Ovary (tissue), 9 donors: ENCODE data around the gene ZNF358. TPM values are rescaled to one million over a fixed set of nuclear protein-coding genes. Genes with fewer than 3 reads are reported as not detected.
A peak's percentile ranks its signal among the peaks of the same experiment; 100 is the strongest.

Source experiments
- DNase-seq, 5 donors: peaks; one replicate each; pipeline ENCODE4 v3.0.0-alpha.2; 2019 to 2020
- H3K27ac ChIP-seq, 2 donors: fragments of 200-600 bp; one replicate each; pipeline versions ENCODE4 v1.5.1 to v1.8.0; 2019 to 2022
- H3K27me3 ChIP-seq: fragments of 200-600 bp; one replicate; pipeline ENCODE4 v1.8.0; 2022
- H3K36me3 ChIP-seq: fragments of 200-600 bp; sonication (generic); one replicate; pipeline ENCODE4 v1.5.1; 2019
- H3K4me1 ChIP-seq: one replicate; pipeline ENCODE4 v1.8.1; 2013; ENCODE audit warnings: mild to moderate bottlenecking, moderate library complexity; ENCODE audit not compliant: insufficient read depth
- H3K4me3 ChIP-seq: fragments of 200-600 bp; sonication (generic); one replicate; pipeline ENCODE4 v1.5.1; 2017
- H3K9me3 ChIP-seq, 2 donors: fragments of 200-600 bp in 1 of 2; sonication (generic) in 1 of 2; one replicate each; pipeline versions ENCODE4 v1.5.1 to v1.8.1; 2013 to 2019; ENCODE audit warnings: mild to moderate bottlenecking in 1 of 2, moderate library complexity in 1 of 2
- EP300 ChIP-seq: sonication (generic); formaldehyde crosslinking; IDR thresholded peaks from one replicate; pipeline ENCODE4 v1.6.1; 2017; ENCODE audit warnings: antibody characterized with exemption
- POLR2A ChIP-seq: fragments of 450-650 bp; IDR thresholded peaks from one replicate; pipeline ENCODE4 v1.6.1; 2017; ENCODE audit warnings: antibody characterized with exemption, mild to moderate bottlenecking, moderate library complexity
- WGBS, 3 donors: extraction: QIAGEN DNeasy Blood & Tissue Kit in 1 of 3; methylation state at CpG; one replicate each; pipeline versions ENCODE4 v1.1.5 to v1.1.7; 2013 to 2017; 5-methylcytosine and 5-hydroxymethylcytosine counted together
- intact Hi-C, 4 donors: fragments of 100-400 bp; cut with DNase I; formaldehyde crosslinking; loops; one replicate each; pipeline versions ENCODE4 v1.11.0 to v1.15.1; 2022 to 2023
- polyA plus RNA-seq, 2 donors: library from polyadenylated mRNA; stranded (reverse); fragments of 200-250 nt in 1 of 2; fragments of 350-450 nt in 1 of 2; fragmentation: Illumina TruSeq in 1 of 2; extraction: RNeasy Lipid Tissue Mini Kit (QIAGEN cat#74804) in 1 of 2; gene quantifications; one replicate each; pipeline ENCODE4 v1.2.3, GENCODE V29; 2013 to 2014
- total RNA-seq, 7 donors: library from RNA; depleted of rRNA in 2 of 7; stranded (reverse); fragments of >200 nt in 2 of 7; fragmentation: NEBNext Ultra II Directional in 3 of 7; extraction: Animal tissue kit (Norgen Biotek cat#: 25700) in 3 of 7; gene quantifications; one replicate each; pipeline versions ENCODE4 v1.1.0 to v1.2.4, GENCODE V29; 2016 to 2023
- TF ChIP-seq, protein P1 (sequence below), 3 donors: fragments of 450-650 bp in 2 of 3; fragments of 200-600 bp in 1 of 3; IDR thresholded peaks; one replicate each; pipeline versions ENCODE4 v1.5.1 to v1.8.0; 2016 to 2022; ENCODE audit warnings: antibody characterized with exemption in 3 of 3, mild to moderate bottlenecking in 1 of 3
- donor health status: DM: no; HTN: no; CAD: no; lungs with moderate emphysema.
- donor health status: DM: no; HTN: no; CAD: no.
- donor health status: Bipolar disorder and iron deficiency.
- donor health status: DM: yes; HTN: yes; CAD: no.
- donor health status: DM: no; HTN: no; CAD: no.
- donor health status: DM: yes; HTN: yes; CAD: no.

The ZNF358 gene
- total and polyA plus RNA-seq, 9 donors = 9.2 to 112 (median 88.2) TPM

- Histone ChIP-seq H3K4me1 (peaks cover 6% of the 10 kb centered on the region), H3K9me3 (no peaks in the 10 kb centered on the region), H3K27me3 (no peaks in the 10 kb centered on the region), H3K27ac (no peak overlapping the region), H3K4me3 (no peak overlapping the region), H3K36me3 (no peaks in the 10 kb centered on the region)
- no peak for DNase-seq
- WGBS, 3 donors = 36 to 63% (median 59%) methylated on average over 2 of the region's 2 CpGs
- intact Hi-C loops = no loop called here
- TF ChIP-seq EP300 (no peak), POLR2A (no peak)
- TF ChIP-seq, protein P1, sequence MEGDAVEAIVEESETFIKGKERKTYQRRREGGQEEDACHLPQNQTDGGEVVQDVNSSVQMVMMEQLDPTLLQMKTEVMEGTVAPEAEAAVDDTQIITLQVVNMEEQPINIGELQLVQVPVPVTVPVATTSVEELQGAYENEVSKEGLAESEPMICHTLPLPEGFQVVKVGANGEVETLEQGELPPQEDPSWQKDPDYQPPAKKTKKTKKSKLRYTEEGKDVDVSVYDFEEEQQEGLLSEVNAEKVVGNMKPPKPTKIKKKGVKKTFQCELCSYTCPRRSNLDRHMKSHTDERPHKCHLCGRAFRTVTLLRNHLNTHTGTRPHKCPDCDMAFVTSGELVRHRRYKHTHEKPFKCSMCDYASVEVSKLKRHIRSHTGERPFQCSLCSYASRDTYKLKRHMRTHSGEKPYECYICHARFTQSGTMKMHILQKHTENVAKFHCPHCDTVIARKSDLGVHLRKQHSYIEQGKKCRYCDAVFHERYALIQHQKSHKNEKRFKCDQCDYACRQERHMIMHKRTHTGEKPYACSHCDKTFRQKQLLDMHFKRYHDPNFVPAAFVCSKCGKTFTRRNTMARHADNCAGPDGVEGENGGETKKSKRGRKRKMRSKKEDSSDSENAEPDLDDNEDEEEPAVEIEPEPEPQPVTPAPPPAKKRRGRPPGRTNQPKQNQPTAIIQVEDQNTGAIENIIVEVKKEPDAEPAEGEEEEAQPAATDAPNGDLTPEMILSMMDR (IDR thresholded peaks at IDR 0.05) = no peak
These were observed 13.4 kb upstream of the ZNF358 start for GRCh38 chr19:7502552-7502951.

DNA sequence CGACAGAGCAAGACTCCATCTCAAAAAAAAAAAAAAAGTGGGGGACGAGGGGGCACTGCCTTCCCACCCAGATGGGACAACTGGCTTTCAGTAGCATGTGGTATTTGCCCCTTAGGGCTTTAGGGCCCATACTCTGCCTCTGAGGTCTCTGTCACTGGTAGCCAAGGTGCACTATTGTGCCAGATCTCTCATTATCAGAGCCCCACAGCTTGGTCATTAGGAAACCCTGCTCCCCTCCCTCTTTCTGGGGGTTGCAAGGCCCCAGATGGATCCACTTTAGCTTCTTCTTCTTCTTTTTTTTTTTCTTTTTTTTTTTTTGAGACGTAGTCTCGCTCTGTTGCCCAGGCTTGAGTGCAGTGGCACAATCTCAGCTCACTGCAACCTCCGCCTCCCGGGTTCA, 11.2 kb upstream of the ZNF358 start:
- no peaks in the 10 kb centered on the region for H3K36me3 ChIP-seq
- H3K27me3 ChIP-seq = no peaks in the 10 kb centered on the region
- TF ChIP-seq EP300 (no peak), POLR2A (no peak)
- TF ChIP-seq, protein P1 (IDR thresholded peaks at IDR 0.05) = no peak
- DNase-seq = no peak
- WGBS, 3 donors = 86 to 91% (median 89%) methylated on average over 6 of the region's 6 CpGs
- no peak overlapping the region for H3K27ac ChIP-seq
- H3K9me3 ChIP-seq = no peaks in the 10 kb centered on the region
- no peak overlapping the region for H3K4me3 ChIP-seq
- intact Hi-C loops = no loop called here
- H3K4me1 ChIP-seq = peaks cover 6% of the 10 kb centered on the region

DNA sequence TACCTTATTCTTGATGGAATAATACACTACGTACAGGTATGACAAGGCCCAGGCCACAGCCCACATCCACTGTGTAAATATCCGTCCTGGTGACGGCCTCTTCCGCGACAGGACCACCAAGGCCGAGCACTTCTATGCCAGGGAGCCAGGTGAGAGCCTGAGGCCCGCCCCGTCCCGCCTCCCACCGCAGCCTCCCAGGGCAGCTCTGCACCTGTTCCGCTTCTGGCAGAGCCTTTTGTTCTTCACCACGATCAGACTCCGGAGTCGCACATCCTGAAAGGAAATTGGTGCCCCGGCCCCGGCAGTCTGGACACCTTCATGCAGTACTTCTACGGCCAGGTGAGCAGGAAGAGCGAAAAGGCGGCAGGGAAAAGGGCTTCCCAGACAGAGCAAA, 10.6 kb upstream of the ZNF358 start:
- no peaks in the 10 kb centered on the region for H3K27me3 ChIP-seq
- H3K4me1 ChIP-seq = peaks cover 6% of the 10 kb centered on the region
- no peaks in the 10 kb centered on the region for H3K9me3 ChIP-seq
- 62 to 67% (median 62%) methylated on average over 19 of the region's 19 CpGs for WGBS, 3 donors
- intact Hi-C loops = no loop called here
- no peak overlapping the region for H3K4me3 ChIP-seq
- TF ChIP-seq POLR2A (no peak), EP300 (no peak)
- TF ChIP-seq, protein P1 (IDR thresholded peaks at IDR 0.05) = no peak
- H3K36me3 ChIP-seq = no peaks in the 10 kb centered on the region
- no peak overlapping the region for H3K27ac ChIP-seq
- DNase-seq = no peak

DNA sequence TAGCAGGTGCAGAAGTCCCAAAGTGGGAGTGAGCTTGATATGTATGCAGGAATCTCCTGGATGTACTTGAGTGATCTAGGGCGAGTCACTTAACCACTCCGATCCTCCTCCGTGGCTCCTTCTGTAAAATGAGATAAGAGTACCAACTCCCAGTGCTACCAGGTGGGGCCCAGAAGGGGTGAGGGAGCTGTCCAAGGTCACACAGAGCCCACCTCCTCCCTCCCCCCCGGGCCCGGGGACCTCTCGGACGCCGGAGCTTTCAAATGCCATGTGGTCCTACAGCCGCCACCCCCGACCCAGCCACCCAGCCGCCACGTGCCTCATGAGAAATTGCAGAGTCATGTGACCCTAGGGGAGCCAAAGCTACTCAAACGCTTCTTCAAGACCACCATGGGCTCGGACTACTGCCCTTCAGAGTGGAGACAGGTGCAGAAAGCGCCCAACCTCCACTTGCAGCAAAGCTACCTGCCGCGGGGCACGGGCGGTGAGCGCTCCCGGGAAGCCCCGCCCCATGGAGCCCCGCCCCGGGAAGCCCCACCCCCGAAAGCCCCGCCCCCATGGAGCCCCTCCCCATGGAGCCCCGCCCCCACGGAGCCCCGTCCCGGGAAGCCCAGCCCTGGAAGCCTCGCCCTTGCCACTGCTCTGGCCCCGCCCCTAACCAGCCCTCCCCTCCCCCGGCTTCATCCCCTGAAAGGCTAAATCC, 10.1 kb upstream of the ZNF358 start:
- TF ChIP-seq, protein P1 (IDR thresholded peaks at IDR 0.05) = no peak
- no peak for TF ChIP-seq EP300
- no peak for TF ChIP-seq POLR2A
- H3K4me1 ChIP-seq = peaks cover 6% of the 10 kb centered on the region
- 3 to 5% (median 3%) methylated on average over 23 to 33 of the region's 33 CpGs for WGBS, 3 donors
- no peak overlapping the region for H3K4me3 ChIP-seq
- H3K36me3 ChIP-seq = no peaks in the 10 kb centered on the region
- intact Hi-C loops = no loop called here
- H3K27me3 ChIP-seq = no peaks in the 10 kb centered on the region
- H3K9me3 ChIP-seq = no peaks in the 10 kb centered on the region
- H3K27ac ChIP-seq = no peak overlapping the region
- DNase-seq = peak in 3 of 5 donors; percentile 20 to 59 (median 55)
